K562 (cell line): ENCODE measurements around the gene NDOR1. TPM values are rescaled to one million over a fixed set of nuclear protein-coding genes. Genes with fewer than 3 reads are reported as not detected.

ENCODE experiments used
- ARID1B ChIP-seq: fragments of 450-650 bp; IDR thresholded peaks from 2 replicates; pipeline ENCODE4 v1.6.1; 2016; ENCODE audit warnings: antibody characterized with exemption, mild to moderate bottlenecking, inconsistent platforms
- ATF3 ChIP-seq, 2 experiments: fragments of 450-650 bp in 1 of 2; sonication (generic) in 1 of 2; formaldehyde crosslinking in 1 of 2; IDR thresholded peaks in 1 of 2; conservative IDR thresholded peaks in 1 of 2; 2 replicates each; pipeline versions ENCODE4 v1.6.1 to v1.8.1; 2016 to 2023; ENCODE audit warnings: mild to moderate bottlenecking in 2 of 2, moderate library complexity in 2 of 2, inconsistent platforms in 1 of 2, missing genetic modification reagents in 1 of 2
- GABPB2 ChIP-seq: fragments of 250-450 bp; sonication (Bioruptor Pico); conservative IDR thresholded peaks from 2 replicates; pipeline ENCODE4 v1.5.1; 2021; ENCODE audit warnings: mild to moderate bottlenecking
- MAZ ChIP-seq, 2 experiments: fragments of 450-650 bp in 1 of 2; sonication (generic) in 1 of 2; formaldehyde crosslinking; IDR thresholded peaks in 1 of 2; conservative IDR thresholded peaks in 1 of 2; 2 replicates each; pipeline versions ENCODE4 v1.4.0 to v1.5.0; 2020; ENCODE audit warnings: mild to moderate bottlenecking in 1 of 2, missing genetic modification reagents in 1 of 2
- MED1 ChIP-seq: sonication (generic); formaldehyde crosslinking; IDR thresholded peaks from 2 replicates; pipeline ENCODE4 v1.8.1; 2023; ENCODE audit warnings: missing genetic modification reagents, borderline replicate concordance
- MEF2D ChIP-seq: conservative IDR thresholded peaks from 2 replicates; pipeline ENCODE4 v1.6.1; 2016; ENCODE audit warnings: low read depth, missing genetic modification characterization, missing compliant biosample characterization
- RBM34 ChIP-seq: fragments of 200-400 bp; formaldehyde crosslinking; IDR thresholded peaks from 2 replicates; pipeline ENCODE4 v1.6.1; 2018; ENCODE audit warnings: low read length, borderline replicate concordance; ENCODE audit not compliant: insufficient read depth
- TAF7 ChIP-seq: fragments of 450-650 bp; IDR thresholded peaks from 2 replicates; pipeline ENCODE4 v1.6.1; 2016; ENCODE audit warnings: missing genetic modification characterization, missing compliant biosample characterization
- TCF7 ChIP-seq: sonication (generic); IDR thresholded peaks from 2 replicates; pipeline ENCODE4 v1.6.1; 2016; ENCODE audit warnings: antibody characterized with exemption, borderline replicate concordance
- ZNF184 ChIP-seq: sonication (generic); formaldehyde crosslinking; IDR thresholded peaks from 2 replicates; pipeline ENCODE4 v1.5.0; 2020; ENCODE audit warnings: missing genetic modification reagents
- ZNF511 ChIP-seq: sonication (generic); formaldehyde crosslinking; IDR thresholded peaks from 2 replicates; pipeline ENCODE4 v1.8.0; 2022; ENCODE audit warnings: mild to moderate bottlenecking, missing genetic modification reagents
- ZNF655 ChIP-seq: fragments of 250-450 bp; sonication (Bioruptor Pico); IDR thresholded peaks from 2 replicates; pipeline ENCODE4 v1.5.0; 2021
- polyA plus RNA-seq, 8 experiments: library from polyadenylated mRNA; depleted of rRNA in 4 of 8; stranded (reverse) in 5 of 8; unstranded in 3 of 8; fragments of >200 nt; fragmentation: Nextera tagmentation in 2 of 8; fragmentation: Illumina TruSeq in 1 of 8; extraction: Ambion mirVana in 2 of 8; extraction: Trizol in 1 of 8; gene quantifications; 2 replicates each; pipeline versions ENCODE4 v1.2.1 to v1.2.3, GENCODE V29; 2011 to 2014; ENCODE audit warnings: inconsistent platforms in 1 of 8, missing spikeins in 1 of 8
- total RNA-seq, 7 experiments: library from RNA; depleted of rRNA in 6 of 7; stranded (reverse); fragments of >200 nt in 6 of 7; fragmentation: Illumina TruSeq in 2 of 7; extraction: Trizol in 2 of 7; gene quantifications; 2 replicates each; pipeline versions ENCODE4 v1.2.1 to v1.2.3, GENCODE V29; 2011 to 2021; ENCODE audit warnings: low replicate concordance in 1 of 7

The NDOR1 gene
- total and polyA plus RNA-seq, 9 of the 15 experiments (the other 6 are each of a cell fraction or from before 2014, with no cell fraction given) = 0.06 to 36.9 (median 6.9) TPM

- TF ChIP-seq ZNF511 = peak; percentile 42; the same call in 1 of the 2 replicates
- TF ChIP-seq RBM34 = no peak
- TF ChIP-seq MEF2D (tag) = no peak
- TF ChIP-seq MAZ (CRISPR knock-in tag; conservative IDR thresholded peaks at IDR 0.05 in 1 of 2, IDR thresholded peaks at IDR 0.05 in 1 of 2) = peak; percentile 86
- TF ChIP-seq ATF3 (IDR thresholded peaks at IDR 0.05) = no peak
- TF ChIP-seq ATF3 (CRISPR knock-in tag; conservative IDR thresholded peaks at IDR 0.05) = 0 out of 2 replicates have a peak, but pooled peaks have one; percentile 31
- TF ChIP-seq MED1 = no peak
- no peak for TF ChIP-seq GABPB2 (CRISPR knock-in tag)
- peak; percentile 57 for TF ChIP-seq TAF7 (tag)
- no peak for TF ChIP-seq ZNF184 (CRISPR knock-in tag)
- TF ChIP-seq TCF7 = no peak; the same call in 1 of the 2 replicates
- no peak for TF ChIP-seq ZNF655 (CRISPR knock-in tag)
- TF ChIP-seq ARID1B = no peak
Observed at GRCh38 chr9:137205126-137206069, at the start of gene NDOR1, which contains the start of gene TMEM203 (continued).
